ENCODE data around the gene DCTN2. TPM values are rescaled to one million over a fixed set of nuclear protein-coding genes. Genes with fewer than 3 reads are reported as not detected.
"Not testable (repeated sequence)": the region's sequence is repeated elsewhere in the genome, so short reads cannot be mapped to it uniquely, and the experiment has no call there.

Gene DCTN2
- total RNA-seq, 2 experiments from 2014 or later: 68.4 to 97.2 TPM

DNA sequence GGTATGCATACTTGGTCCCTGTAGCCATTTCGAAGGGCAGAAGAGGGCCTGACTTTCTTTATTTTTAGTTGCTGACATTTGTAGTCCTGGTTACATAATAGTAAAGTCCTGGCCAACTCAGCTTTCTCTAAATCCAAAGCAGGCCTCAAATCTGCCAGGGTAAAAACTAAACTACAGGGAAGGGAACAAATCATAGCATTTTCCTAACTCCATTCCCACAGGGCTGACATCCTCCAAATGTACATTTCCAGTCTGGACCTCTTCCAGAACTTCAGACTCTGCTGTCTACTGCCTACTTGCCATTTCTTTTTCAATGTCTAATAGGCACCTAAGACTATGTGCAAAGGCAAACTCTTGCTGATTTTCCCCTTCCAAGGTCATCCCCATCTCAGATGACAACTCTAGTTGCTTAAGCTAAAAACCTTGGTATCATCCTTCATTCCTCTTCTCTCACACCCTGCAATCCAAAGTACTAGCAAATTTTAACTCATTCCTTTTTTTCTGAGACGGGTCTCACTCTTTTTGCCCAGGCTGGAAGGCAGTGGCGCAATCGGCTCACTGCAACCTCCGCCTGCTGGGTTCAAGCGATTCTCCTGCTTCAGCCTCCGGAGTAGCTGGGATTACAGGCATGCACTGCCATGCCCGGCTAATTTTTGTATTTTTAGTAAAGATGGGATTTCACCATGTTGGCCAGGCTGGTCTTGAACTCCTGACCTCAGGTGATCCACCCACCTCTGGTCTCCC is 28.6 kb downstream of the DCTN2 start:
- Histone ChIP-seq H3K4me2 (ENCODE audit: low read length) (peak overlapping the region; percentile 93), H4K20me1 (ENCODE audit: insufficient read depth, low read length) (peaks cover 10% of the 10 kb centered on the region), H3K79me2 (ENCODE audit: insufficient read depth, low read depth, low read length) (peaks cover 26% of the 10 kb centered on the region), H3K36me3 (ENCODE audit: insufficient read depth, low read length) (peaks cover 66% of the 10 kb centered on the region), H3K4me1 (ENCODE audit: insufficient read depth, low read length, poor library complexity, severe bottlenecking) (peaks cover 32% of the 10 kb centered on the region), H3K27ac (ENCODE audit: low read depth, low read length, poor library complexity, severe bottlenecking) (no peak overlapping the region), H3K4me3 (ENCODE audit: low read depth, low read length, poor library complexity, severe bottlenecking) (peak overlapping the region; percentile 84), H2AFZ (ENCODE audit: low read length) (no peak overlapping the region), H3K9me2 (ENCODE audit: insufficient read depth, low read length) (no peaks in the 10 kb centered on the region), H3K9me3 (ENCODE audit: low read length) (no peaks in the 10 kb centered on the region)
- DNase-seq (ENCODE audit: low spot score): no peak
- TF ChIP-seq, protein P1, sequence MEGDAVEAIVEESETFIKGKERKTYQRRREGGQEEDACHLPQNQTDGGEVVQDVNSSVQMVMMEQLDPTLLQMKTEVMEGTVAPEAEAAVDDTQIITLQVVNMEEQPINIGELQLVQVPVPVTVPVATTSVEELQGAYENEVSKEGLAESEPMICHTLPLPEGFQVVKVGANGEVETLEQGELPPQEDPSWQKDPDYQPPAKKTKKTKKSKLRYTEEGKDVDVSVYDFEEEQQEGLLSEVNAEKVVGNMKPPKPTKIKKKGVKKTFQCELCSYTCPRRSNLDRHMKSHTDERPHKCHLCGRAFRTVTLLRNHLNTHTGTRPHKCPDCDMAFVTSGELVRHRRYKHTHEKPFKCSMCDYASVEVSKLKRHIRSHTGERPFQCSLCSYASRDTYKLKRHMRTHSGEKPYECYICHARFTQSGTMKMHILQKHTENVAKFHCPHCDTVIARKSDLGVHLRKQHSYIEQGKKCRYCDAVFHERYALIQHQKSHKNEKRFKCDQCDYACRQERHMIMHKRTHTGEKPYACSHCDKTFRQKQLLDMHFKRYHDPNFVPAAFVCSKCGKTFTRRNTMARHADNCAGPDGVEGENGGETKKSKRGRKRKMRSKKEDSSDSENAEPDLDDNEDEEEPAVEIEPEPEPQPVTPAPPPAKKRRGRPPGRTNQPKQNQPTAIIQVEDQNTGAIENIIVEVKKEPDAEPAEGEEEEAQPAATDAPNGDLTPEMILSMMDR (conservative IDR thresholded peaks at IDR 0.05; ENCODE audit: low read length): no peak
- no peak for TF ChIP-seq EZH2phosphoT487 (IDR thresholded peaks at IDR 0.05; ENCODE audit: borderline replicate concordance, low read depth, low read length)
- BruUV-seq (replicated peaks): no TSS peak
- ChIA-PET POLR2A (interaction anchor here (0.6 to 0.8 kb wide), 2 partner anchors 16 to 55 kb away, joined by 3 read pairs; no protein-coding TSS in a partner anchor), CTCF (ENCODE audit: unreplicated experiment) (interaction anchor here (1.1 kb wide), 1 partner anchor 59 kb away, joined by 3 read pairs; no protein-coding TSS in a partner anchor)
- intact Hi-C loops (cut with micrococcal nuclease; ENCODE audit: unreplicated experiment): no loop called here

GRCh38 chr12:57517718-57518117 is 29.3 kb downstream of the DCTN2 start:
- peaks cover 23% of the 10 kb centered on the region for H3K79me2 ChIP-seq (ENCODE audit: insufficient read depth, low read depth, low read length)
- H3K4me2 ChIP-seq (ENCODE audit: low read length): peak overlapping the region; percentile 93; the same call in 1 of the 2 replicates
- H3K4me3 ChIP-seq (ENCODE audit: low read depth, low read length, poor library complexity, severe bottlenecking); H3K9me3 ChIP-seq (ENCODE audit: low read length); BruUV-seq (replicated peaks); H3K27ac ChIP-seq (ENCODE audit: low read depth, low read length, poor library complexity, severe bottlenecking); H3K9me2 ChIP-seq (ENCODE audit: insufficient read depth, low read length); H2AFZ ChIP-seq (ENCODE audit: low read length); intact Hi-C loops (cut with micrococcal nuclease; ENCODE audit: unreplicated experiment); DNase-seq (ENCODE audit: low spot score): not testable (repeated sequence)
- peaks cover 72% of the 10 kb centered on the region for H3K36me3 ChIP-seq (ENCODE audit: insufficient read depth, low read length)
- CTCF ChIA-PET (ENCODE audit: unreplicated experiment): interaction anchor here (1.1 kb wide), 1 partner anchor 59 kb away, joined by 3 read pairs; no protein-coding TSS in a partner anchor
- POLR2A ChIA-PET: interaction anchor here (0.8 kb wide), 1 partner anchor 15 kb away, joined by 3 read pairs; no protein-coding TSS in a partner anchor
- peaks cover 10% of the 10 kb centered on the region for H4K20me1 ChIP-seq (ENCODE audit: insufficient read depth, low read length)
- H3K4me1 ChIP-seq (ENCODE audit: insufficient read depth, low read length, poor library complexity, severe bottlenecking): peaks cover 32% of the 10 kb centered on the region

DNA sequence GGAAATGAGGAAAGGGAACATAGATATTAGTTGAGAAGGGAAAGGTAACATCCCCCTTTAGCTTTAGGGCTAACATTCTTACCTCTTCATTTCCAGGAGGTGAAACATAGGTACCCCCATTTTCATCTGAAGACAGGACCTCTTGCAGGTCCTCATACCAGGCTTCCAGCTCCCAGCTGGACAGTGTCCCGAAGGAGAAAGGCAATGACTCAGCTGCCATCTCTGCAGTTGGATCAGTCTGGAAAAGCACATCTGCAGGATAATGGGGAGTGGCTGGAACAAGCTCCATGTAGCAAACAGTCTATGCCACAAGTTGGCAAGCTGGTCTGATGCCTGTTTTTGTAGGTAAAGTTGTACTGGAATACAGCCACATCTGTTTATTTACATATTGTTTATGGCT is 29.8 kb downstream of the DCTN2 start:
- no peak overlapping the region for H2AFZ ChIP-seq (ENCODE audit: low read length)
- peaks cover 78% of the 10 kb centered on the region for H3K36me3 ChIP-seq (ENCODE audit: insufficient read depth, low read length)
- intact Hi-C loops (cut with micrococcal nuclease; ENCODE audit: unreplicated experiment): no loop called here
- TF ChIP-seq, protein P1 (conservative IDR thresholded peaks at IDR 0.05; ENCODE audit: low read length): no peak
- TF ChIP-seq EZH2phosphoT487 (IDR thresholded peaks at IDR 0.05; ENCODE audit: borderline replicate concordance, low read depth, low read length): no peak
- peaks cover 10% of the 10 kb centered on the region for H4K20me1 ChIP-seq (ENCODE audit: insufficient read depth, low read length)
- H3K4me1 ChIP-seq (ENCODE audit: insufficient read depth, low read length, poor library complexity, severe bottlenecking): peaks cover 30% of the 10 kb centered on the region
- H3K4me2 ChIP-seq (ENCODE audit: low read length): no peak overlapping the region
- POLR2A ChIA-PET: no interaction called here
- H3K9me3 ChIP-seq (ENCODE audit: low read length): no peaks in the 10 kb centered on the region
- no peaks in the 10 kb centered on the region for H3K9me2 ChIP-seq (ENCODE audit: insufficient read depth, low read length)
- DNase-seq (ENCODE audit: low spot score): no peak
- H3K4me3 ChIP-seq (ENCODE audit: low read depth, low read length, poor library complexity, severe bottlenecking): no peak overlapping the region
- BruUV-seq (replicated peaks): no TSS peak
- H3K27ac ChIP-seq (ENCODE audit: low read depth, low read length, poor library complexity, severe bottlenecking): no peak overlapping the region
- H3K79me2 ChIP-seq (ENCODE audit: insufficient read depth, low read depth, low read length): peaks cover 23% of the 10 kb centered on the region
- CTCF ChIA-PET (ENCODE audit: unreplicated experiment): interaction anchor here (1.1 kb wide), 1 partner anchor 58 kb away, joined by 3 read pairs; no protein-coding TSS in a partner anchor
